ENCODE data around the gene CLPTM1L.
"Not testable (repeated sequence)": the region's sequence is repeated elsewhere in the genome, so short reads cannot be mapped to it uniquely, and the experiment has no call there.

GRCh38 chr5:1283729-1284041 is 61.2 kb downstream of the CLPTM1L start:
- TF ChIP-seq CTCF (IDR thresholded peaks at IDR 0.05; ENCODE audit: poor library complexity); EZH2 (IDR thresholded peaks at IDR 0.05; ENCODE audit: borderline replicate concordance); EZH2phosphoT487 (IDR thresholded peaks at IDR 0.05; ENCODE audit: low read depth, severe bottlenecking, unreplicated experiment): not testable (repeated sequence)
